Activated CD4-positive, CD25-positive, alpha-beta regulatory T cell (primary cell): ENCODE data around the gene ADARB1.

Experiments
- DNase-seq, 4 experiments: peaks; one replicate each; lab custom pipeline; 2025; lab: John Stamatoyannopoulos, UW

ADARB1 gene

GRCh38 chr21:45093035-45093532, 18.7 kb downstream of the ADARB1 start:
- no peak for DNase-seq

- DNase-seq, result no peak
Observed at GRCh38 chr21:45094412-45094811, 20.0 kb downstream of the ADARB1 start.

GRCh38 chr21:45095505-45095904, 21.1 kb downstream of the ADARB1 start:
- DNase-seq, result no peak

- DNase-seq, result no peak
Observed at GRCh38 chr21:45096217-45096616, 21.8 kb downstream of the ADARB1 start.

GRCh38 chr21:45097827-45098387, 23.5 kb downstream of the ADARB1 start:
- no peak for DNase-seq

GRCh38 chr21:45098867-45099266, 24.5 kb downstream of the ADARB1 start:
- DNase-seq, result no peak

- no peak for DNase-seq
Observed at GRCh38 chr21:45099571-45099970, 25.2 kb downstream of the ADARB1 start.

GRCh38 chr21:45100866-45101265, 26.5 kb downstream of the ADARB1 start:
- DNase-seq, result no peak

- DNase-seq, result no peak
Observed at GRCh38 chr21:45102391-45102932, 28.1 kb downstream of the ADARB1 start.

- DNase-seq, result no peak
Observed at GRCh38 chr21:45103971-45104520, 29.7 kb downstream of the ADARB1 start.

- no peak for DNase-seq
Observed at GRCh38 chr21:45104560-45104959, 30.2 kb downstream of the ADARB1 start.

- DNase-seq, result no peak
Observed at GRCh38 chr21:45105906-45106485, 31.6 kb downstream of the ADARB1 start.

- no peak for DNase-seq
Observed at GRCh38 chr21:45108034-45108790, 33.8 kb downstream of the ADARB1 start.

- DNase-seq, result no peak
Observed at GRCh38 chr21:45108808-45109781, 34.7 kb downstream of the ADARB1 start.

- no peak for DNase-seq
Observed at GRCh38 chr21:45109831-45110492, 35.6 kb downstream of the ADARB1 start.

- no peak for DNase-seq
Observed at GRCh38 chr21:45110873-45111624, 36.7 kb downstream of the ADARB1 start.

- no peak for DNase-seq
Observed at GRCh38 chr21:45111703-45112102, 37.3 kb downstream of the ADARB1 start.

- DNase-seq, result no peak
Observed at GRCh38 chr21:45112371-45112770, 38.0 kb downstream of the ADARB1 start.

- DNase-seq, result no peak
Observed at GRCh38 chr21:45113543-45113942, 39.2 kb downstream of the ADARB1 start.

GRCh38 chr21:45114072-45114471, 39.7 kb downstream of the ADARB1 start:
- DNase-seq, result no peak
